H1 (cell line): Measurements from ENCODE around the gene PRKD3. TPM values are rescaled to one million over a fixed set of nuclear protein-coding genes. Genes with fewer than 3 reads are reported as not detected.

ENCODE experiments used
- MAX ChIP-seq: IDR thresholded peaks from 2 replicates; pipeline ENCODE4 v1.6.1; 2012; ENCODE audit warnings: inconsistent platforms
- RBBP5 ChIP-seq: IDR thresholded peaks from 2 replicates; pipeline ENCODE4 v1.7.1; 2012; ENCODE audit warnings: low read depth, mild to moderate bottlenecking, inconsistent platforms, low read length, moderate library complexity, borderline replicate concordance
- RFX5 ChIP-seq: IDR thresholded peaks from 2 replicates; pipeline ENCODE4 v1.6.1; 2011; ENCODE audit warnings: low read depth, low read length, improper control_type of control experiment, borderline replicate concordance
- RNF2 ChIP-seq: fragments of 200-900, 300-1000 bp; sonication (generic); IDR thresholded peaks from 2 replicates; pipeline ENCODE4 v1.7.1; 2016; ENCODE audit warnings: borderline replicate concordance, low read depth, mild to moderate bottlenecking, antibody characterized with exemption, low read length; ENCODE audit not compliant: poor library complexity, severe bottlenecking; ENCODE audit errors: missing control alignments
- SP2 ChIP-seq: IDR thresholded peaks from 2 replicates; pipeline ENCODE4 v1.6.1; 2012; ENCODE audit warnings: mild to moderate bottlenecking, low read length, inconsistent platforms
- polyA plus RNA-seq, 7 experiments: library from polyadenylated mRNA; depleted of rRNA in 3 of 7; stranded (reverse) in 5 of 7; unstranded in 2 of 7; fragments of >200 nt in 5 of 7; fragments of 200-250 nt in 2 of 7; gene quantifications; 1 replicate in 5 of 7; 2 replicates in 1 of 7; 4 replicates in 1 of 7; pipeline versions ENCODE4 v1.2.1 to v1.2.3, GENCODE V29; 2011 to 2013; ENCODE audit warnings: missing spikeins in 2 of 7, mixed read lengths in 2 of 7
- total RNA-seq: library from RNA; stranded (reverse); fragmentation: NEBNext Ultra II Directional; extraction: Animal tissue kit (Norgen Biotek cat#: 25700); gene quantifications from 2 replicates; pipeline ENCODE4 v1.2.1, GENCODE V29; 2021

PRKD3 gene
- total and polyA plus RNA-seq, 2 of the 8 experiments (the other 6 are each of a cell fraction or from before 2014, with no cell fraction given), result 12.0 to 63.3 TPM

- TF ChIP-seq RNF2 (no peak), RFX5 (no peak), SP2 (no peak), RBBP5 (no peak), MAX (no peak)
- TF ChIP-seq, all 59 proteins: peak for 0
Measured at GRCh38 chr2:37315364-37315763, 9.3 kb downstream of the PRKD3 start (continued).
